ENCODE measurements around the gene B4GALT5.

DNA sequence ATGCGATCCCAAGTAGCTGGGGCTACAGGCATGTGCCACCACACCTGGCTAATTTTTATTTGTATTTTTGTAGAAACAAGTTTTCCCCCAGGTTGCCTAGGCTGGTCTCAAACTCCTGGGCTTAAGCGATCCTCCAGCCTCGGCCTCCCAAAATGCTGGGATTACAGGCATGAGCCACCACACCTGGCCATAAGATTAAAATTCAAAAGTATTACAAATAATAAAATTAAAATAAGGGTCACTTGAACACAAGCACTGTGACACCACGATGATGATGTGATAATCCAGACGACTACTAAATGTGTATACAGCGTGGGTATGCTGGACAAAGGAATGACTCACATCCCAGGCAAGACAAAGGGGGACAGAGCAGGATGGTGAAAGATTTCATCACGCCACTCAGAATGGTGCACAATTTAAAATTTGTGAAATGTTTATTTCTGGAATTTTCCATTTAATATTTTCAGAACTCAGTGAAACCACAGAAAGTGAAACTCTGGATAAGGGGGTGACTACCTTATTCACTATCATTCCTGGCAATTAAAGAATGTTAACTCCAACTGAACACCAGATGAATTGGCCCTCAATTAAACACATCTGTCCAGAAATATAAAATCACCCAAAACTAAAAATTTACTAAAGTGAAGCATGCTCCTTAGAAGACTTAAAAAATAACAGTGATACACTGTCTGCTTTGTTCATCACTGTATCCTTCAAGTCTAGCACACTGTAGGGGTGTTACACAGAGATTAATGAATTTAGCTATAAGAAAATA, 13.1 kb downstream of the B4GALT5 start:
- TF ChIP-seq RARB (CRISPR knock-in tag; IDR thresholded peaks at IDR 0.05): no peak
- TF ChIP-seq ZFP30 (CRISPR knock-in tag; IDR thresholded peaks at IDR 0.05): no peak
- TF ChIP-seq OSR1 (CRISPR knock-in tag; IDR thresholded peaks at IDR 0.05): no peak
- no peak for TF ChIP-seq POU6F1 (CRISPR knock-in tag; IDR thresholded peaks at IDR 0.05; ENCODE audit: borderline replicate concordance, low read depth)
- TF ChIP-seq ZFP3 (CRISPR knock-in tag; IDR thresholded peaks at IDR 0.05): no peak
- TF ChIP-seq ZC3H10 (CRISPR knock-in tag; IDR thresholded peaks at IDR 0.05): no peak
- TF ChIP-seq ISL1 (CRISPR knock-in tag; IDR thresholded peaks at IDR 0.05): no peak
- TF ChIP-seq BACH2 (CRISPR knock-in tag; IDR thresholded peaks at IDR 0.05; ENCODE audit: borderline replicate concordance): no peak

All from SK-N-SH treated with all-trans-retinoic acid at 6 μM for 48 hours (cell line).